Posterior cingulate gyrus (tissue), 11 donors: Measurements from ENCODE around the gene VASH1.
A peak's percentile ranks its signal among the peaks of the same experiment; 100 is the strongest.
"Not testable (repeated sequence)": the region's sequence is repeated elsewhere in the genome, so short reads cannot be mapped to it uniquely, and the experiment has no call there.

ENCODE experiments used
- DNase-seq, 10 donors: peaks; one replicate each; pipeline versions ENCODE4 v3.0.0 to v3.0.0-alpha.2; 2020 to 2021; ENCODE audit warnings: mixed read lengths in 3 of 10
- intact Hi-C: fragments of 100-400 bp; cut with DNase I; formaldehyde crosslinking; loops from one replicate; pipeline ENCODE4 v1.15.1; 2023

Gene VASH1

GRCh38 chr14:76761136-76761959, at the start of gene VASH1:
VASH1 (plus strand) TSS chr14:76761468; CDS start chr14:76762822, 1,354 bp downstream.
- intact Hi-C loops: loop anchor here (2.0 kb wide), 1 partner anchor 51 kb away; no protein-coding TSS in a partner anchor
- peak; percentile 66 to 97 (median 78) for DNase-seq

DNA sequence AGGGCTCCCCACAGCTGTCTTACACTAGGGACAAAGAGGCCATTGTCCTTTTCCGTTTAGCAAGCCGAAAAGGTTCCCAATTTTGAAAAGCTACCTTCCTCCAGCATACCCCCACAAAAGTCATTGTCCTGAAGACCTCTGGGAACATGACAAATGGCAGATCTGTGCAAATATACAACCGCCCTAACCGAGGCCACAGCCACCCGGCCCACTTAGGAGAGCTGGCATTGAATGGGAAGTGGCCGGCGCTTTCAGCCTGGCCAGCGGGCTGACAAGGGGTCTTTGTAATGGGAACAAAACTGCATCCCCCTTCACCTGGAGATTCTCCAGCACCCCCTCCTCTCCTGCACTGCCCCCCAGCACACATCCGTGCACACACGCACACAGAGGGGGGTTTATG, 48.1 kb upstream of the VASH1 start:
- intact Hi-C loops: no loop called here
- no peak for DNase-seq

DNA sequence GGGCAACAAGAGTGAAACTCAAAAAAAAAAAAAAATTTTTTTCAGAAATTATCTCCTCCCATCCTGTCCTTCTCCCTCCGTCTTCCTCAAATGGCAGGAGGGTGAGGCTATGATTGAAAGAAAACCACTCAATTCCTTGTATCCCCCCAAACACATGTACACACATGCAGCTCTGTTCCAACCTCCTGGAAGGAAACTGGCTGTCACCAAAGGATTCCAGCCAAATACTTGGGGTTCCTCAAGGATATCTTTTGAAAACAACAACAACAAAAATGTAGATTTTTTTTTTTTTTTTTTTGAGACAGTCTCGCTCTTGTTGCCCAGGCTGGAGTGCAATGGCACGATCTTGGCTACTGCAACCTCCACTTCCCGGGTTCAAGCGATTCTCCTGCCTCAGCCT, 46.8 kb upstream of the VASH1 start:
- intact Hi-C loops: no loop called here

DNA sequence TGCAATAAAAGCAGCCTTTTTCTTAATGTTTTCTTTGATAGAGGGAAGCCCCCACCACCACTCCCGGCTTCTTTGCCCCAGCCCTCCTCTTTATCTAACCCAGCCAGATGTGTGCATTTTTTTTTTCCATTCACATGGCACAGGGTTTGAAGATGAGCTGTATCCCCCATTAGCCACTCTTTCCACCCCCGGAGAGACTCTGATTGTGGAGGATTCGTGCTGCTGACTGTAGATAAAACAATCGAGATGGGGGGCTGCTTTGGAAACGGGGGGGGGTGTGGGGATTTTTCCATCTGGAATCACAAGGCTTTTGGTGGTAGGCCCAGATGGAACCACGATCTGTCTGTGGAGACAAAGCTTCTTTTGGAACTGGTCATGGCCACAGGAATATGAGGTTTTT, 46.2 kb upstream of the VASH1 start:
- intact Hi-C loops: no loop called here

More for the DNA sequence above, 46.8 kb upstream of the VASH1 start:
- no peak for DNase-seq

DNA sequence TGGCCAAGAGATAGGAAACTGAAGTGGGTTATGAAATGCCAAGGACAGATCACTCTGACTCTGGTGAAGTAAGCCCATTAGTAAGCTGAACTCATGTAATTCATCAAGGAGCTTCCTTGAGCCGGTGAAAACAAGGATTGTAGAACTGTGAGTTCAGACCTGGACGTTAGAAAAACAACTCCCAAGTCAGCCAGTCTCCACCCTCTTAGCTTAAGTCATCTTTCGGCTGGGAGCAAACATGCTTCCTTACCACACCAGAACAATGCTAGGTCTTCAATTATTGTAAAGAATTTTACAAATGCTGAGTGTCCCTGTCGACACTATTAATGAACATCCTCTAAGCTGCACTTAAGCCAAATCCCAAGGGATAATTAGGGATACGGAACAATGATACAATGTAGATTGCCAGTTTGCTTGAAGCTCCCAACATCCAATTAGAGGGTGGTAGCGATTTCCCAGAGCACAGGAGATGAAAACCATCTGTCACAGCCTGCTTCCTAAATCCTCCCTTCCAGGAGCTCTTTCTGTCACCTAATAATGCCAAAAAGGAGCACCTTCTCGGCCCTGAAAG, 45.7 kb upstream of the VASH1 start:
- intact Hi-C loops: no loop called here
- no peak for DNase-seq

More for the DNA sequence above, 46.2 kb upstream of the VASH1 start:
- DNase-seq: no peak

- DNase-seq: no peak
- intact Hi-C loops: no loop called here
Observed at GRCh38 chr14:76716285-76716684, 45.0 kb upstream of the VASH1 start.

DNA sequence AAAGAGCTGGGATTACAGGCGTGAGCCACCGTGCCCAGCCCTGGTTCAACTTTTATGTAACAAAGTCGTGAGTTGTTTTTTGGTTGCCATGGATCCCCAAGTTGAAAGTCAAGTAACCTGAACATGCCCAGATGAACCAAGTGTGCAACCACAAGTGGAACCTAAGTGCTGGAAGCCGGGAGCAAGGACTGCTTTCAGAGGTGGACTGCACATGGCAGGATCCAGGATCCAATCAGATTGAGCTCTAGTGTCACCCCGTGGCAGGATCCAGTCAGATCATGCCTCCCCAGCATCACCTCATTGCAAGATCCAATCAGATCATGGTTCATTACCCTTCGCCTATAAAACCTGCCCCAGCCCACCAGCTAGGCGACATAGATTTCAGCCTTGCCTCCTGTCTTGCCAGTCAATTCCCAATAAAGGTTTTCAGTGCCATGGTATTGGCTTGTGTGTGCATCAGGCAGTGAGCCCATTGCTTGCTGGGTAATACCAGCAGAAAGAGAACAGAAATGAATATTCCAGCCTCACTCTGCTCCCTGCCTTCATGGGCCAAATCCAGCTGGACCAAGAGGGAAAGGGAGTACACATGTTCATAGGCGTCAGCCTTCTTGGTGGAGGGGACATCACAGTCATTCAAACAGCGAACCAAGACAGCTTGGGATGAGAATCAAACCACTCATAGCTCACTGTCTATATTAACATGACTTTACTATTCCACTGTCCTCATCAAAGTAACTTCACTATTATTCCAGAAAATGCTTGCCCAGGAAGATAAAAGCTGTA, 43.6 kb upstream of the VASH1 start:
- intact Hi-C loops: no loop called here
- DNase-seq: no peak

GRCh38 chr14:76718306-76719040, 42.8 kb upstream of the VASH1 start:
- intact Hi-C loops: no loop called here
- DNase-seq: no peak

GRCh38 chr14:76719666-76720065, 41.6 kb upstream of the VASH1 start:
- no peak for DNase-seq
- intact Hi-C loops: no loop called here

DNA sequence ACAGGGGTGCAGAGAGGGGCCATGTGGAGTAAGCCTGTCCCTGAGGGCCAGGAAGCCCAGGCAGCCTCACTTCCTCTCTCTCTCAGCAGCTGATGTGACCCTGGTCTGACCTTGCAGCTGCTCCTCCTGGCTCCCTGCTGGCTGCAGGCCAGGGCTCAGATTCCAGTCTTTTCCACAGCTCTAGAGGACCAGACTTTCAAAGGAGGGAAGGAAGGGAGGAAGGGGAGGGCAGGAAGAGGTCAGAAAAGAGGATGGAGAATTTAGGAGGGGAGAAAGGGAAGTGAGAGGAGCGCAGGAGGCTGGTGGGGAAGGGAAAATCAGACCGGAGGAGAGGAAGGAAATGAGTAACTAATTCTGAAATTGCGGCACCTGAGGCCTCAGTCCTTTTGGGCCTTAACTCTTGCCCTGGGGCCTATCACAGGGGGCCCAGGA, 40.9 kb upstream of the VASH1 start:
- peak in 3 of 10 donors; percentile 17 to 85 (median 26) for DNase-seq
- intact Hi-C loops: no loop called here

DNA sequence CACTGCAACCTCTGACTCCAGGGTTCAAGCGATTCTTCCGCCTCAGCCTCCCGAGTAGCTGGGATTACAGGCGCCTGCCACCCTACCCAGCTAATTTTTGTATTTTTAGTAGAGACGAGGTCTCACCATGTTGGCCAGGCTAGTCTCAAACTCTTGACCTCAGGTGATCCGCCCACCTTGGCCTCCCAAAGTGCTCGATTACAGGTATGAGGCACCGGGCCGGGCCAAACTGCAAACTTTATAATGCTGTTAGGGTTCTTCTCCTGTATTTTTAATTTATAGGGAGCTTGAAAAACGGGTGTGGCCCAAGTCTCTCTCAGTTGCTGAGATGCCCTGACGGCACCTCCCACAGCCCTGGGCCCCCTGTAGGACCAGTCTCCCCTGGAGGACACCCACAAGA, 39.8 kb upstream of the VASH1 start:
- intact Hi-C loops, DNase-seq: not testable (repeated sequence)

- intact Hi-C loops: no loop called here
- no peak for DNase-seq
Observed at GRCh38 chr14:76724651-76725550, 36.4 kb upstream of the VASH1 start.

- DNase-seq: no peak
- intact Hi-C loops: no loop called here
Observed at GRCh38 chr14:76726551-76726970, 34.7 kb upstream of the VASH1 start.

DNA sequence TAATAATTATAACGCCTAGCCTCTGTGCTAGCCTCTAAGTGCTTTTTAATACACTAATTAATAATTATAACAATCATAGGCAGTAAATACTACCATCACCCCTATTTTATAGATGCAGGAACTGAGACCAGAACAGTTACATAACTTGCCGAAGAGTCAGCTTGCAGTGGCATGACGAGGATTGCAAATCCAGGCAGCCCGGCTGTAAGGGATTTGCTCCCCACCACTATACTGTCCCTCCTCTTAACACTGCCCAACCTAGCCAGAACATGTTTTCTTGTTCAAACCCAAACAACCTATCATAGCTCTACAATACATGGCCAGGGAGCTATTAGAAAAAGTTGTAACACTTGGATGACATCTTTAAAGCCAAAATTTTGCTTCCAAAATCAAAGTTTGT, 33.9 kb upstream of the VASH1 start:
- intact Hi-C loops: no loop called here
- DNase-seq: no peak

GRCh38 chr14:76727901-76728300, 33.4 kb upstream of the VASH1 start:
- intact Hi-C loops: no loop called here
- no peak for DNase-seq

DNA sequence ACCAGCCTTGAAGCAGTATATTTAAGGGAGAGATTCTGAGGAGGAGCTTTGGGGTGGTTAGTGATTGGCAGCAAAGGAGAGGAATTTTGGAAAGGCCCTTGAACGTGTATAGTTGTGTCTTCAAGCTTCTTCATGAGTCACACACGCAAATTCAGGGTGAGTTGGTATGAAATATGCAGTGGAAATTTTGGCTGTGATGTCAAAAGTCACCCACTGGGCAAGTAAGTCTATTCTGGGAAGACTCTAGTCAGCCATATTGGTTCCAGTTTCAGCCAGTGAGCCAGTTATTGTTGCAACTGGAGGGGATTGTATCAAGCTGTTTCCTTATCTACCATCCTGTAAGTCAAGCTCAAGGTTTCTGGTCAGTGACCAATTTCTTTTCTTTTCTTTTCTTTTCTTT, 32.0 kb upstream of the VASH1 start:
- no peak for DNase-seq
- intact Hi-C loops: no loop called here

- DNase-seq: no peak
- intact Hi-C loops: no loop called here
Observed at GRCh38 chr14:76729953-76730505, 31.2 kb upstream of the VASH1 start.

GRCh38 chr14:76734501-76734900, 26.8 kb upstream of the VASH1 start:
- DNase-seq: not testable (repeated sequence)

GRCh38 chr14:76736514-76736913, 24.8 kb upstream of the VASH1 start:
- intact Hi-C loops: no loop called here
- no peak for DNase-seq

More at GRCh38 chr14:76734501-76734900, 26.8 kb upstream of the VASH1 start:
- intact Hi-C loops: not testable (repeated sequence)
